Keratinocyte (primary cell): ENCODE results near the gene MYO1D.

Experiments used
- EZH2 ChIP-seq: IDR thresholded peaks from one replicate; pipeline ENCODE4 v1.6.1; 2012; ENCODE audit warnings: inconsistent platforms, mild to moderate bottlenecking, low read length, moderate library complexity
- TF ChIP-seq, protein P1 (sequence below), 3 experiments: IDR thresholded peaks in 1 of 3; conservative IDR thresholded peaks in 1 of 3; optimal IDR thresholded peaks in 1 of 3; 2 replicates in 2 of 3; 3 replicates in 1 of 3; pipeline versions ENCODE3 to v1.5.1; 2011; ENCODE audit warnings: low read length in 3 of 3, mild to moderate bottlenecking in 3 of 3, moderate library complexity in 2 of 3, control low read depth in 1 of 3, inconsistent platforms in 1 of 3; ENCODE audit not compliant: insufficient read depth in 2 of 3; ENCODE audit errors: extremely low read depth in 1 of 3

DNA sequence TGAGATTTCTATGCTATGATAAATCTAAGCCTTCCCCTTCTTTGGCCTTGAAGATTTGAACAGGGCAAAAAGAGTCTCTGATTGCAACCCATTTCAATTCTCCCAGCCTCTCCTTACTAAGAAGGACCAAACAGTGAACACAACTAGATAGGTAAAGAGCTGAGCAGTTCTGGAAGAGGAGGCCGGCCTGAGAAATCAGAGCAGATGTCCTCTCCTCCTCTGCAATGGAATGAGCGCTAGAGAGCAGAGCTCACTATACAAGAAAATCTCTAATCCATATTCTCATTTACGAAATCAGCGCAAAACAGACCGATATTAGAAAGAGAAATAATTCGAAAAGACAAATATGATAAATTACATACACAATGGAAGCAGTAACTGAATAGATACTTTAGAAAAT is 266.0 kb downstream of the MYO1D start:
- TF ChIP-seq, protein P1, sequence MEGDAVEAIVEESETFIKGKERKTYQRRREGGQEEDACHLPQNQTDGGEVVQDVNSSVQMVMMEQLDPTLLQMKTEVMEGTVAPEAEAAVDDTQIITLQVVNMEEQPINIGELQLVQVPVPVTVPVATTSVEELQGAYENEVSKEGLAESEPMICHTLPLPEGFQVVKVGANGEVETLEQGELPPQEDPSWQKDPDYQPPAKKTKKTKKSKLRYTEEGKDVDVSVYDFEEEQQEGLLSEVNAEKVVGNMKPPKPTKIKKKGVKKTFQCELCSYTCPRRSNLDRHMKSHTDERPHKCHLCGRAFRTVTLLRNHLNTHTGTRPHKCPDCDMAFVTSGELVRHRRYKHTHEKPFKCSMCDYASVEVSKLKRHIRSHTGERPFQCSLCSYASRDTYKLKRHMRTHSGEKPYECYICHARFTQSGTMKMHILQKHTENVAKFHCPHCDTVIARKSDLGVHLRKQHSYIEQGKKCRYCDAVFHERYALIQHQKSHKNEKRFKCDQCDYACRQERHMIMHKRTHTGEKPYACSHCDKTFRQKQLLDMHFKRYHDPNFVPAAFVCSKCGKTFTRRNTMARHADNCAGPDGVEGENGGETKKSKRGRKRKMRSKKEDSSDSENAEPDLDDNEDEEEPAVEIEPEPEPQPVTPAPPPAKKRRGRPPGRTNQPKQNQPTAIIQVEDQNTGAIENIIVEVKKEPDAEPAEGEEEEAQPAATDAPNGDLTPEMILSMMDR (optimal IDR thresholded peaks at IDR 0.05 in 1 of 3, IDR thresholded peaks at IDR 0.05 in 1 of 3, conservative IDR thresholded peaks at IDR 0.05 in 1 of 3; ENCODE audit: extremely low read depth in 1 of 3, insufficient read depth in 2 of 3, low read length in 3 of 3): no peak
- no peak for TF ChIP-seq EZH2
